ENCODE results near the gene IL17RD.

- TF ChIP-seq CTCF (IDR thresholded peaks at IDR 0.05), result peak; percentile 64
- no peak for TF ChIP-seq REST (IDR thresholded peaks at IDR 0.05; ENCODE audit: insufficient read depth in 1 of 2, low read depth in 2 of 2, low read length in 1 of 2)
- no peak for TF ChIP-seq POLR2AphosphoS5 (IDR thresholded peaks at IDR 0.05; ENCODE audit: low read depth, low read length)
Observed at GRCh38 chr3:57179580-57180410, 14.6 kb upstream of the IL17RD start.

Data from Panc1 (cell line).